IMR-90 (cell line): ENCODE data around the gene SLC19A1.

ENCODE experiments used
- BHLHE40 ChIP-seq: fragments of 150-350 bp; IDR thresholded peaks from 2 replicates; pipeline ENCODE4 v1.6.1; 2016; ENCODE audit warnings: mild to moderate bottlenecking, low read depth, low read length
- CEBPB ChIP-seq: IDR thresholded peaks from 2 replicates; pipeline ENCODE4 v1.6.1; 2012; ENCODE audit warnings: low read depth, low read length, improper control_type of control experiment
- CHD1 ChIP-seq: IDR thresholded peaks from 2 replicates; pipeline ENCODE4 v1.6.1; 2012; ENCODE audit warnings: low read depth, low read length, improper control_type of control experiment
- MAFK ChIP-seq: IDR thresholded peaks from 2 replicates; pipeline ENCODE4 v1.6.1; 2012; ENCODE audit warnings: low read depth, low read length, improper control_type of control experiment
- MXI1 ChIP-seq: IDR thresholded peaks from 2 replicates; pipeline ENCODE4 v1.6.1; 2012; ENCODE audit warnings: low read depth, mild to moderate bottlenecking, low read length, moderate library complexity, borderline replicate concordance
- POLR2A ChIP-seq: IDR thresholded peaks from 2 replicates; pipeline ENCODE4 v1.6.1; 2012; ENCODE audit warnings: mild to moderate bottlenecking, low read depth, low read length
- RFX5 ChIP-seq: IDR thresholded peaks from 2 replicates; pipeline ENCODE4 v1.8.0; 2012; ENCODE audit warnings: low read depth, mild to moderate bottlenecking, low read length, moderate library complexity
- TF ChIP-seq, protein P1 (sequence below): conservative IDR thresholded peaks from 2 replicates; pipeline ENCODE4 v1.5.1; 2012; ENCODE audit warnings: mild to moderate bottlenecking, low read depth, low read length, improper control_type of control experiment
- TF ChIP-seq, protein P2 (sequence below): fragments of 150-350 bp; IDR thresholded peaks from 2 replicates; pipeline ENCODE4 v1.6.1; 2016; ENCODE audit warnings: low read depth, mild to moderate bottlenecking, low read length, moderate library complexity, borderline replicate concordance

DNA sequence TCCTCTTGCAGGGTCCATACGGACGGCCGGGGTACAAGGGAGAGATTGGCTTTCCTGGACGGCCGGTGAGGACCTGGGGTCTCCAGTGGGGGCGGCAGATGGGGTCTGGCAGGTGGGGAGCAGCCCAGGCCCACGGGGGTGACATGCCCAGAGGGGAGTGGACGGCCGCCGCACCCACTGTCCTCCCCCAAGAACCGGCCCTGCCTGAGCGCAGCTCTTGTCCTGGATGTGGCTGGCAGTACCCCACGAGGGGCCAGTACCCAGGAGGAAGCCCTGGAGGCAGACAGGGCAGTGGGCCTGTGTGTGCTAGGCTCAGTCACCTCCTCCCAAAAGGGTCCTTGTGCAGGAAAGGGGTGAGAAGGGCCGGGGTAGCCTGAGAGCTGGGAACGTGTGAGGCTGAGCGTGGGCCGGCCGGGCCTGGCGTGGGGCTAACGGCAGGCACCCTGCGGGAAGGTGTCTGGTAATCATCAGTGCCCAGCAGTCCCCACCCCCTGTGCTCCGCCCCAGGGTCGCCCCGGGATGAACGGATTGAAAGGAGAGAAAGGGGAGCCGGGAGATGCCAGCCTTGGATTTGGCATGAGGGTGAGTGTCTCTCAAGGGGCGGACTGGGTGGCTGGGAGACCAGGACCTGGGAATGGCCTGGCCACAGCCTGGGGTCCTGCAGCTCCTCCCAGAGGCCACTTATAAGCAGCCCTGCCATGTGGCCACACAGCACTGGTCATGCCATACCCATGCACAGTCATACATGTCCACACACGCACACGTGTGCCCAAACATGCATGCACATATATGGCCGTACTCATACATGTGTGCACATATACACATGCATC is 47.2 kb downstream of the SLC19A1 start:
- TF ChIP-seq CHD1 (no peak), RFX5 (no peak), MXI1 (no peak), POLR2A (no peak), CEBPB (no peak), BHLHE40 (no peak), MAFK (no peak)
- TF ChIP-seq, protein P1, sequence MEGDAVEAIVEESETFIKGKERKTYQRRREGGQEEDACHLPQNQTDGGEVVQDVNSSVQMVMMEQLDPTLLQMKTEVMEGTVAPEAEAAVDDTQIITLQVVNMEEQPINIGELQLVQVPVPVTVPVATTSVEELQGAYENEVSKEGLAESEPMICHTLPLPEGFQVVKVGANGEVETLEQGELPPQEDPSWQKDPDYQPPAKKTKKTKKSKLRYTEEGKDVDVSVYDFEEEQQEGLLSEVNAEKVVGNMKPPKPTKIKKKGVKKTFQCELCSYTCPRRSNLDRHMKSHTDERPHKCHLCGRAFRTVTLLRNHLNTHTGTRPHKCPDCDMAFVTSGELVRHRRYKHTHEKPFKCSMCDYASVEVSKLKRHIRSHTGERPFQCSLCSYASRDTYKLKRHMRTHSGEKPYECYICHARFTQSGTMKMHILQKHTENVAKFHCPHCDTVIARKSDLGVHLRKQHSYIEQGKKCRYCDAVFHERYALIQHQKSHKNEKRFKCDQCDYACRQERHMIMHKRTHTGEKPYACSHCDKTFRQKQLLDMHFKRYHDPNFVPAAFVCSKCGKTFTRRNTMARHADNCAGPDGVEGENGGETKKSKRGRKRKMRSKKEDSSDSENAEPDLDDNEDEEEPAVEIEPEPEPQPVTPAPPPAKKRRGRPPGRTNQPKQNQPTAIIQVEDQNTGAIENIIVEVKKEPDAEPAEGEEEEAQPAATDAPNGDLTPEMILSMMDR: no peak
- TF ChIP-seq, protein P2, sequence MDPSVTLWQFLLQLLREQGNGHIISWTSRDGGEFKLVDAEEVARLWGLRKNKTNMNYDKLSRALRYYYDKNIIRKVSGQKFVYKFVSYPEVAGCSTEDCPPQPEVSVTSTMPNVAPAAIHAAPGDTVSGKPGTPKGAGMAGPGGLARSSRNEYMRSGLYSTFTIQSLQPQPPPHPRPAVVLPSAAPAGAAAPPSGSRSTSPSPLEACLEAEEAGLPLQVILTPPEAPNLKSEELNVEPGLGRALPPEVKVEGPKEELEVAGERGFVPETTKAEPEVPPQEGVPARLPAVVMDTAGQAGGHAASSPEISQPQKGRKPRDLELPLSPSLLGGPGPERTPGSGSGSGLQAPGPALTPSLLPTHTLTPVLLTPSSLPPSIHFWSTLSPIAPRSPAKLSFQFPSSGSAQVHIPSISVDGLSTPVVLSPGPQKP: no peak
